Fibroblast of lung (primary cell): Measurements from ENCODE around the gene ITGA3. TPM values are rescaled to one million over a fixed set of nuclear protein-coding genes. Genes with fewer than 3 reads are reported as not detected.

ENCODE experiments used
- DNase-seq, 2 donors: peaks; one replicate each; pipeline versions ENCODE4 v3.0.0 to v3.0.0-alpha.2; 2010; ENCODE audit warnings: low read depth in 2 of 2
- H2AFZ ChIP-seq: 2 replicates; pipeline ENCODE4 v1.5.1; 2012; ENCODE audit warnings: low read length, control low read depth, inconsistent platforms
- H3K27ac ChIP-seq: 2 replicates; pipeline ENCODE4 v1.5.1; 2011; ENCODE audit warnings: low read length, control low read depth; ENCODE audit not compliant: insufficient read depth
- H3K27me3 ChIP-seq: 2 replicates; pipeline ENCODE4 v1.5.1; 2011; ENCODE audit warnings: mild to moderate bottlenecking, low read length; ENCODE audit not compliant: control insufficient read depth, insufficient read depth
- H3K36me3 ChIP-seq: 2 replicates; pipeline ENCODE4 v1.5.1; 2011; ENCODE audit warnings: low read length; ENCODE audit not compliant: control insufficient read depth, insufficient read depth
- H3K4me1 ChIP-seq: 2 replicates; pipeline ENCODE4 v1.5.1; 2011; ENCODE audit warnings: low read length; ENCODE audit not compliant: control insufficient read depth, insufficient read depth; ENCODE audit errors: extremely low read depth
- H3K4me2 ChIP-seq: 2 replicates; pipeline ENCODE4 v1.5.1; 2011; ENCODE audit warnings: low read length, control low read depth; ENCODE audit not compliant: insufficient read depth; ENCODE audit errors: extremely low read depth
- H3K4me3 ChIP-seq, 4 experiments: fragments of 200-600 bp in 1 of 4; sonication (generic) in 1 of 4; replicated peaks in 1 of 4; 2 replicates each; pipeline ENCODE4 v1.5.1; 2011 to 2016; ENCODE audit warnings: low read length in 4 of 4, low read depth in 3 of 4, mild to moderate bottlenecking in 3 of 4, control low read depth in 2 of 4, inconsistent platforms in 1 of 4, mixed read lengths in 1 of 4; ENCODE audit not compliant: insufficient read depth in 1 of 4; ENCODE audit errors: control extremely low read depth in 1 of 4
- H3K79me2 ChIP-seq: 2 replicates; pipeline ENCODE4 v1.5.1; 2012; ENCODE audit warnings: mild to moderate bottlenecking, low read length, inconsistent platforms; ENCODE audit not compliant: control insufficient read depth, insufficient read depth
- H3K9ac ChIP-seq: 2 replicates; pipeline ENCODE4 v1.5.1; 2011; ENCODE audit warnings: mild to moderate bottlenecking, low read length, control low read depth; ENCODE audit not compliant: insufficient read depth
- H3K9me3 ChIP-seq: 2 replicates; pipeline ENCODE4 v1.5.1; 2012; ENCODE audit warnings: low read depth, low read length; ENCODE audit not compliant: control insufficient read depth, insufficient read depth
- H4K20me1 ChIP-seq: 2 replicates; pipeline ENCODE4 v1.5.1; 2011; ENCODE audit warnings: low read length; ENCODE audit not compliant: control insufficient read depth, insufficient read depth; ENCODE audit errors: extremely low read depth
- CTCF ChIP-seq, 2 donors: IDR thresholded peaks in 1 of 2; conservative IDR thresholded peaks in 1 of 2; 1 replicate in 1 of 2; 2 replicates in 1 of 2; pipeline ENCODE4 v1.5.1; 2011 to 2012; ENCODE audit warnings: low read length in 2 of 2, control low read depth in 1 of 2, inconsistent platforms in 1 of 2, low read depth in 1 of 2, mild to moderate bottlenecking in 1 of 2
- EZH2 ChIP-seq: IDR thresholded peaks from 2 replicates; pipeline ENCODE4 v1.5.1; 2012; ENCODE audit warnings: low read length, control low read depth, mild to moderate bottlenecking; ENCODE audit errors: missing control alignments
- polyA plus RNA-seq, 2 donors: library from polyadenylated mRNA; depleted of rRNA in 1 of 2; stranded (reverse) in 1 of 2; unstranded in 1 of 2; fragments of >200 nt; gene quantifications; 2 replicates each; pipeline ENCODE4 v1.2.1, GENCODE V29; 2011 to 2012; ENCODE audit warnings: missing spikeins in 1 of 2
- total RNA-seq: library from RNA; depleted of rRNA; stranded (reverse); fragments of >200 nt; gene quantifications from 2 replicates; pipeline ENCODE4 v1.2.1, GENCODE V29; 2014

Gene ITGA3
- total and polyA plus RNA-seq, 2 donors (not counting 1 experiment from before 2014, with no cell fraction given) = 67.3 to 269 TPM

GRCh38 chr17:50062293-50063243, 6.7 kb downstream of the ITGA3 start:
- Histone ChIP-seq H3K4me3 (peak overlapping the region in 1 of 4 experiments; percentile 10), H3K27me3 (no peaks in the 10 kb centered on the region), H4K20me1 (no peaks in the 10 kb centered on the region), H3K27ac (peak overlapping the region; percentile 62), H3K36me3 (peaks cover 2% of the 10 kb centered on the region), H3K79me2 (peaks cover 85% of the 10 kb centered on the region), H3K4me2 (no peak overlapping the region), H3K4me1 (peaks cover 69% of the 10 kb centered on the region), H3K9ac (no peak overlapping the region), H3K9me3 (no peaks in the 10 kb centered on the region), H2AFZ (no peak overlapping the region)
- TF ChIP-seq CTCF (conservative IDR thresholded peaks at IDR 0.05 in 1 of 2, IDR thresholded peaks at IDR 0.05 in 1 of 2; ENCODE audit: low read depth in 1 of 2, low read length in 2 of 2) (no peak), EZH2 (no peak)
- peak; percentile 75 to 89 for DNase-seq

- no peaks in the 10 kb centered on the region for H3K27me3 ChIP-seq
- H3K4me3 ChIP-seq = no peak overlapping the region
- H3K9me3 ChIP-seq = no peaks in the 10 kb centered on the region
- peaks cover 8% of the 10 kb centered on the region for H3K36me3 ChIP-seq
- H3K79me2 ChIP-seq = peaks cover 81% of the 10 kb centered on the region
- peak overlapping the region; percentile 86 for H3K27ac ChIP-seq
- H4K20me1 ChIP-seq = no peaks in the 10 kb centered on the region
- no peak overlapping the region for H3K9ac ChIP-seq
- TF ChIP-seq CTCF (conservative IDR thresholded peaks at IDR 0.05 in 1 of 2, IDR thresholded peaks at IDR 0.05 in 1 of 2; ENCODE audit: low read depth in 1 of 2, low read length in 2 of 2) (no peak), EZH2 (no peak)
- H3K4me2 ChIP-seq = peak overlapping the region; percentile 48
- no peak overlapping the region for H2AFZ ChIP-seq
- DNase-seq = peak in 1 of 2 donors; percentile 61
- peaks cover 65% of the 10 kb centered on the region for H3K4me1 ChIP-seq
Measured at GRCh38 chr17:50063561-50064252, 7.8 kb downstream of the ITGA3 start.

GRCh38 chr17:50064253-50065001, 8.5 kb downstream of the ITGA3 start:
- TF ChIP-seq EZH2 (no peak), CTCF (conservative IDR thresholded peaks at IDR 0.05 in 1 of 2, IDR thresholded peaks at IDR 0.05 in 1 of 2; ENCODE audit: low read depth in 1 of 2, low read length in 2 of 2) (no peak)
- peak; percentile 92 to 97 for DNase-seq
- H3K27me3 ChIP-seq = no peaks in the 10 kb centered on the region
- peak overlapping the region; percentile 21 for H3K4me2 ChIP-seq
- no peak overlapping the region for H3K4me3 ChIP-seq
- no peaks in the 10 kb centered on the region for H4K20me1 ChIP-seq
- peak overlapping the region; percentile 86 for H3K27ac ChIP-seq
- H3K4me1 ChIP-seq = peaks cover 58% of the 10 kb centered on the region
- H3K79me2 ChIP-seq = peaks cover 74% of the 10 kb centered on the region
- H3K36me3 ChIP-seq = peaks cover 7% of the 10 kb centered on the region
- H3K9ac ChIP-seq = peak overlapping the region; percentile 48
- H2AFZ ChIP-seq = no peak overlapping the region
- H3K9me3 ChIP-seq = no peaks in the 10 kb centered on the region
